HG02588 (cell line): Measurements from ENCODE around the gene TM9SF4.
"Not testable (repeated sequence)": the region's sequence is repeated elsewhere in the genome, so short reads cannot be mapped to it uniquely, and the experiment has no call there.

Experiments
- ATAC-seq: cut with Tn5 transposase; IDR thresholded peaks from one replicate; pipeline ENCODE4 v1.9.1; 2021; ENCODE audit warnings: mild to moderate bottlenecking, moderate library complexity; ENCODE audit not compliant: unreplicated experiment

The TM9SF4 gene

GRCh38 chr20:32186506-32186905 lies 77.0 kb downstream of the TM9SF4 start:
- no peak for ATAC-seq

GRCh38 chr20:32188376-32189122 lies 79.0 kb downstream of the TM9SF4 start:
- ATAC-seq = no peak

GRCh38 chr20:32189123-32189410 lies 79.6 kb downstream of the TM9SF4 start:
- no peak for ATAC-seq

- ATAC-seq = no peak
Observed at GRCh38 chr20:32189691-32190615, 80.4 kb downstream of the TM9SF4 start.

GRCh38 chr20:32190616-32191415 lies 81.3 kb downstream of the TM9SF4 start:
- no peak for ATAC-seq

- ATAC-seq = no peak
Observed at GRCh38 chr20:32191422-32191821, 81.9 kb downstream of the TM9SF4 start.

GRCh38 chr20:32191873-32192272 lies 82.4 kb downstream of the TM9SF4 start:
- ATAC-seq = no peak

- ATAC-seq = no peak
Observed at GRCh38 chr20:32192698-32193097, 83.2 kb downstream of the TM9SF4 start.

- ATAC-seq = not testable (repeated sequence)
Observed at GRCh38 chr20:32193336-32193735, 83.8 kb downstream of the TM9SF4 start.

- ATAC-seq = no peak
Observed at GRCh38 chr20:32193996-32194395, 84.5 kb downstream of the TM9SF4 start.

- ATAC-seq = no peak
Observed at GRCh38 chr20:32195581-32195980, 86.1 kb downstream of the TM9SF4 start.

- not testable (repeated sequence) for ATAC-seq
Observed at GRCh38 chr20:32196613-32197012, 87.1 kb downstream of the TM9SF4 start.

GRCh38 chr20:32197136-32197535 lies 87.6 kb downstream of the TM9SF4 start:
- ATAC-seq = not testable (repeated sequence)

GRCh38 chr20:32199006-32199405 lies 89.5 kb downstream of the TM9SF4 start:
- no peak for ATAC-seq

GRCh38 chr20:32201296-32201976 lies 91.9 kb downstream of the TM9SF4 start:
- ATAC-seq = no peak

GRCh38 chr20:32201977-32202363 lies 92.5 kb downstream of the TM9SF4 start:
- ATAC-seq = no peak

- no peak for ATAC-seq
Observed at GRCh38 chr20:32203356-32204204, 94.1 kb downstream of the TM9SF4 start.

GRCh38 chr20:32204205-32205109 lies 94.9 kb downstream of the TM9SF4 start:
- no peak for ATAC-seq
